ENCODE data around the gene ZXDC. TPM values are rescaled to one million over a fixed set of nuclear protein-coding genes. Genes with fewer than 3 reads are reported as not detected.

The ZXDC gene
- total RNA-seq, 2 donors from 2014 or later = 15.7 to 20.7 TPM

- DNase-seq (no peak), ATAC-seq (no peak)
- intact Hi-C loops (cut with DNase I) = loop anchor here (5.0 to 10.0 kb wide), 2 partner anchors 257 to 259 kb away; no protein-coding TSS in a partner anchor
These were observed 84.1 kb downstream of the ZXDC start for GRCh38 chr3:126391631-126392030.

- ATAC-seq (no peak), DNase-seq (no peak)
- intact Hi-C loops (cut with DNase I) = loop anchor here (5.0 to 10.0 kb wide), 2 partner anchors 256 to 258 kb away; no protein-coding TSS in a partner anchor
These were observed 84.9 kb downstream of the ZXDC start for GRCh38 chr3:126390751-126391150.

DNA sequence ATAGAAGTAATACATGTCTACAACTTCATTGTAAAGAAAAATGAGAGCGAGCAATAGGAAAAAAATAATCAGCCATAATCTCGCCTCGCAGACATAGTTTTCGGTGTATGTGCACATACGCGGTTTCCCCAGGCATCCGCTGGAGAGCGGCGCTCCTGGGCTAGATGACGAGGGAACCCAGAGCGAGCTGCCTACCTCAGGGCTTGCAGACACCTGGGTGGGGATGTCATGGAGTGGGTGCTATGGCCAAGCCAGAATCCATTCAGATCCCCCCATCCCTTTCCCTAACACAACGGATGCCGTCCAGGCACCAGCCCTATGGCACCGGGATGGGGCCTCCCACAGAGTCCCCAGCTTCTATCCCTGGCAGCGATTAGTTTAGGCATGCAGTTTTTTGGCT is 85.5 kb downstream of the ZXDC start:
- ATAC-seq (no peak), DNase-seq (no peak)
- intact Hi-C loops (cut with DNase I) = loop anchor here (5.0 to 10.0 kb wide), 2 partner anchors 255 to 258 kb away; no protein-coding TSS in a partner anchor

GRCh38 chr3:126389794-126390146 is 85.9 kb downstream of the ZXDC start:
- DNase-seq (no peak), ATAC-seq (no peak)
- intact Hi-C loops (cut with DNase I) = loop anchor here (1.0 to 10.0 kb wide), 5 partner anchors 33 to 257 kb away; partner anchors contain the start of gene KLF15 (in 1 of the 2)

- DNase-seq = peak; percentile 95
- intact Hi-C loops (cut with DNase I) = loop anchor here (1.0 to 2.0 kb wide), 3 partner anchors 32 to 130 kb away; partner anchors contain the start of gene KLF15 (in 1 of the 2)
These were observed 86.4 kb downstream of the ZXDC start for GRCh38 chr3:126389112-126389793.

More at GRCh38 chr3:126389112-126389793, 86.4 kb downstream of the ZXDC start:
- peak; percentile 94 to 98 for ATAC-seq

Other genes starting within 250 kb of the ZXDC start
- gene KLF15, start 118.5 kb downstream of the ZXDC start, total RNA-seq = 10 to 100 TPM; 23.8 to 32.4 TPM
- gene CFAP100, start 81.0 kb downstream of the ZXDC start, total RNA-seq = not detected
- not detected for gene UROC1, start 41.9 kb upstream of the ZXDC start, total RNA-seq
- under 1 TPM; 0.60 to 0.74 TPM for gene CHST13, start 48.3 kb upstream of the ZXDC start, total RNA-seq
- gene C3orf22, start 83.0 kb upstream of the ZXDC start, total RNA-seq = not detected
- 1 to 10 TPM; 4.0 to 7.3 TPM for gene TXNRD3, start 179.2 kb upstream of the ZXDC start, total RNA-seq
- gene CHCHD6, start 228.3 kb upstream of the ZXDC start, total RNA-seq = 1 to 10 TPM; 7.8 to 7.9 TPM